DOHH2 (cell line): ENCODE measurements around the gene ITPR2.

Experiments used
- H3F3A ChIP-seq: fragments of 200-600 bp; sonication (generic), shearing (Covaris generic); 2 replicates; pipeline ENCODE4 v1.6.0; 2016; ENCODE audit warnings: antibody characterized with exemption, mild to moderate bottlenecking; ENCODE audit not compliant: control insufficient read depth, insufficient read depth
- H3K27ac ChIP-seq: fragments of 200-600 bp; sonication (generic); 2 replicates; pipeline ENCODE4 v1.5.1; 2014; ENCODE audit warnings: low read depth, mild to moderate bottlenecking, low read length, moderate library complexity
- H3K27me3 ChIP-seq: fragments of 200-600 bp; sonication (generic); 2 replicates; pipeline ENCODE4 v1.6.1; 2014; ENCODE audit warnings: mild to moderate bottlenecking, low read length, mixed read lengths; ENCODE audit not compliant: control insufficient read depth
- H3K36me3 ChIP-seq: fragments of 200-600 bp; sonication (generic); 2 replicates; pipeline ENCODE4 v1.6.1; 2014; ENCODE audit warnings: mild to moderate bottlenecking, low read length, moderate library complexity, mixed read lengths; ENCODE audit not compliant: control insufficient read depth
- H3K4me1 ChIP-seq: fragments of 200-600 bp; sonication (generic); 2 replicates; pipeline ENCODE4 v1.6.1; 2014; ENCODE audit warnings: mild to moderate bottlenecking, low read length, mixed read lengths; ENCODE audit not compliant: control insufficient read depth
- H3K4me2 ChIP-seq: fragments of 200-600 bp; sonication (generic); 2 replicates; pipeline ENCODE4 v1.6.0; 2014; ENCODE audit warnings: mild to moderate bottlenecking, low read length, moderate library complexity
- H3K4me3 ChIP-seq: fragments of 200-600 bp; sonication (generic); 2 replicates; pipeline ENCODE4 v1.5.1; 2014; ENCODE audit warnings: mild to moderate bottlenecking, low read length, mixed read lengths
- H3K79me2 ChIP-seq: fragments of 200-600 bp; sonication (generic); 2 replicates; pipeline ENCODE4 v1.6.1; 2014; ENCODE audit warnings: mild to moderate bottlenecking, low read length, mixed read lengths; ENCODE audit not compliant: control insufficient read depth
- H3K9me2 ChIP-seq: fragments of 200-600 bp; sonication (generic); replicated peaks from 2 replicates; pipeline ENCODE4 v1.6.1; 2014; ENCODE audit warnings: mild to moderate bottlenecking, low read length, mixed read lengths; ENCODE audit not compliant: control insufficient read depth
- H3K9me3 ChIP-seq: fragments of 200-600 bp; sonication (generic); 2 replicates; pipeline ENCODE4 v1.6.1; 2014; ENCODE audit warnings: antibody characterized with exemption, low read length, mixed read lengths; ENCODE audit not compliant: control insufficient read depth, insufficient read depth
- H4K20me1 ChIP-seq: fragments of 200-600 bp; sonication (generic); 2 replicates; pipeline ENCODE4 v1.6.0; 2014; ENCODE audit warnings: low read depth, mild to moderate bottlenecking, antibody characterized with exemption, low read length, moderate library complexity; ENCODE audit not compliant: control insufficient read depth, insufficient read depth
- EZH2phosphoT487 ChIP-seq: fragments of 200-600 bp; sonication (generic); IDR thresholded peaks from 2 replicates; pipeline ENCODE4 v1.6.1; 2017; ENCODE audit warnings: borderline replicate concordance, mild to moderate bottlenecking, antibody characterized with exemption, low read length, moderate library complexity, mixed read lengths
- TF ChIP-seq, protein P1 (sequence below): fragments of 200-600 bp; sonication (generic); IDR thresholded peaks from one replicate; pipeline ENCODE4 v1.5.1; 2014; ENCODE audit warnings: antibody characterized with exemption, mild to moderate bottlenecking, low read depth, low read length; ENCODE audit not compliant: poor library complexity, severe bottlenecking

Gene ITPR2

DNA sequence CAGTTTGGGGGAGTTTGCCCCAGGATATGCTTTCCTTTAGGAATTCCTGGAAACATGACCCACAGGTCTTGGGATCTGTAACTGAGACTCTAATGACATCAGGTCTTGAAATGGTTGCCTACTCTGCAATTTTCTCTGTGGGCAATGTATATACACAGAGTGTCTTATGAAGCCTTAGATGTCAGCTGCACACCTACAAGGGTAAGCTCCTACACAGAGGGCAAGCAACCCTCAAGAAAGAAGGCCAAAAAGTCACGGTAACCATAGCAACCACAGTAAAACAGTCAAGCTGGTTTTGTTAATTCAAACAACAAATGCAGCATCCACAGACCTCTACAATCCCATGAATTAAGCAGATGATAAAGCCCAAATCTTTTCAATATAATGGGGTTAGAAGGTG is 344.6 kb downstream of the ITPR2 start:
- Histone ChIP-seq H3K36me3 (peaks cover 12% of the 10 kb centered on the region; the same call in 1 of the 2 replicates), H3K27me3 (no peaks in the 10 kb centered on the region), H4K20me1 (no peaks in the 10 kb centered on the region), H3K79me2 (no peaks in the 10 kb centered on the region), H3K4me3 (no peak overlapping the region), H3F3A (no peaks in the 10 kb centered on the region), H3K4me1 (no peaks in the 10 kb centered on the region), H3K4me2 (no peak overlapping the region), H3K9me3 (no peaks in the 10 kb centered on the region), H3K27ac (no peak overlapping the region), H3K9me2 (no peaks in the 10 kb centered on the region)
- no peak for TF ChIP-seq EZH2phosphoT487
- TF ChIP-seq, protein P1, sequence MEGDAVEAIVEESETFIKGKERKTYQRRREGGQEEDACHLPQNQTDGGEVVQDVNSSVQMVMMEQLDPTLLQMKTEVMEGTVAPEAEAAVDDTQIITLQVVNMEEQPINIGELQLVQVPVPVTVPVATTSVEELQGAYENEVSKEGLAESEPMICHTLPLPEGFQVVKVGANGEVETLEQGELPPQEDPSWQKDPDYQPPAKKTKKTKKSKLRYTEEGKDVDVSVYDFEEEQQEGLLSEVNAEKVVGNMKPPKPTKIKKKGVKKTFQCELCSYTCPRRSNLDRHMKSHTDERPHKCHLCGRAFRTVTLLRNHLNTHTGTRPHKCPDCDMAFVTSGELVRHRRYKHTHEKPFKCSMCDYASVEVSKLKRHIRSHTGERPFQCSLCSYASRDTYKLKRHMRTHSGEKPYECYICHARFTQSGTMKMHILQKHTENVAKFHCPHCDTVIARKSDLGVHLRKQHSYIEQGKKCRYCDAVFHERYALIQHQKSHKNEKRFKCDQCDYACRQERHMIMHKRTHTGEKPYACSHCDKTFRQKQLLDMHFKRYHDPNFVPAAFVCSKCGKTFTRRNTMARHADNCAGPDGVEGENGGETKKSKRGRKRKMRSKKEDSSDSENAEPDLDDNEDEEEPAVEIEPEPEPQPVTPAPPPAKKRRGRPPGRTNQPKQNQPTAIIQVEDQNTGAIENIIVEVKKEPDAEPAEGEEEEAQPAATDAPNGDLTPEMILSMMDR: no peak

DNA sequence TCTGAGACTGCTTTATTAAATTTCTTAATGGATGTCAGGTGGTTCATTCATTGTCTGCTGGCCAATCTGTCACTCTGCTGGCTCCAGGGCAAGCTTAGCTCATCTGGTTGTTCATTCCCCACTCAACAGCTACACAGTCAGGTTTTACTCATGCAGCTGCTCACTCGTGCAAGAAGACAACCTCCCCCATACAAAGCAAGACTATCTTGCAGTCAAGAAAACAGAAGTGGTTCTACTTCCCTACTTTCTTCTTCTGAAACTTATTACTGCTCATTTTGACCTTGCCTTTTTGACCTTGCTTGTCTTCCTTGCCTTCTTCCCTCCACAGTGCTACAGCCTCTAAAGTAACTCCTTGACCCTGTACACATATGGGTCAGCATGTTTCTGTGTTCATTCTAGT is 359.7 kb downstream of the ITPR2 start:
- peak overlapping the region; percentile 54 for H3K4me2 ChIP-seq
- TF ChIP-seq, protein P1: no peak
- no peak for TF ChIP-seq EZH2phosphoT487
- H3K9me2 ChIP-seq: no peaks in the 10 kb centered on the region; the same call in 1 of the 2 replicates
- H3K4me1 ChIP-seq: peaks cover 33% of the 10 kb centered on the region
- H3F3A ChIP-seq: peaks cover 8% of the 10 kb centered on the region; the same call in 1 of the 2 replicates
- no peaks in the 10 kb centered on the region for H3K79me2 ChIP-seq
- H4K20me1 ChIP-seq: no peaks in the 10 kb centered on the region
- H3K36me3 ChIP-seq: peaks cover 12% of the 10 kb centered on the region
- H3K4me3 ChIP-seq: peak overlapping the region; percentile 24
- H3K27ac ChIP-seq: peak overlapping the region; percentile 65
- no peaks in the 10 kb centered on the region for H3K27me3 ChIP-seq
- H3K9me3 ChIP-seq: no peaks in the 10 kb centered on the region

DNA sequence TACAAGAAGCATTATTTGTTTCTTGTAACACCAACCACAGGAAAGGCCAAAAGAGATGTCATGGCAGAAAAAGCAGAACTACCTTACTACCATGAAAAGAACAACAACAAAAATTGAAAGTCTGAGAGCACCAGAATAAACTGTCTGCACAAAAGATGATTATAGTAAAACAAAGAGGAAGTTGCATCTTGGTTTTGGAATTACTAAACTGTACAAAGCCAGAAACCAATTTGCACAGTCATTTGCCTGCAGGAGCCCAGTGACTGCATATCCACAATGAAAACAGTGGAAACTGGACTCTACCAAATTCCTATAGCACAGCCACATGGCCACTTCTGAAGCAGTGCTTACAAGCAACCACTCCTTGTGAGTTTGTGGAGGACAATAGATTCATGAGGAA is 361.4 kb downstream of the ITPR2 start:
- Histone ChIP-seq H3K9me2 (no peaks in the 10 kb centered on the region; the same call in 1 of the 2 replicates), H3K27ac (0 out of 2 replicates have a peak overlapping the region, but pooled peaks have one; percentile 15), H3K4me3 (peak overlapping the region; percentile 17), H3F3A (peaks cover 8% of the 10 kb centered on the region; the same call in 1 of the 2 replicates), H3K79me2 (no peaks in the 10 kb centered on the region), H3K4me2 (peak overlapping the region; percentile 46), H3K27me3 (no peaks in the 10 kb centered on the region), H3K9me3 (no peaks in the 10 kb centered on the region), H3K4me1 (peaks cover 33% of the 10 kb centered on the region), H4K20me1 (no peaks in the 10 kb centered on the region), H3K36me3 (peaks cover 12% of the 10 kb centered on the region)
- TF ChIP-seq, protein P1: no peak
- TF ChIP-seq EZH2phosphoT487: no peak
